SIG-M5 treated with dmso at 0.1 percent for 504 hours (cell line): ENCODE data around the gene C10orf53.
"Not testable (repeated sequence)": the region's sequence is repeated elsewhere in the genome, so short reads cannot be mapped to it uniquely, and the experiment has no call there.

ENCODE experiments used
- DNase-seq: peaks from one replicate; lab custom pipeline; 2025; ENCODE audit not compliant: unreplicated experiment; lab: John Stamatoyannopoulos, UW

C10orf53 gene

GRCh38 chr10:49686651-49687050, 7.2 kb downstream of the C10orf53 start:
- DNase-seq: no peak

DNA sequence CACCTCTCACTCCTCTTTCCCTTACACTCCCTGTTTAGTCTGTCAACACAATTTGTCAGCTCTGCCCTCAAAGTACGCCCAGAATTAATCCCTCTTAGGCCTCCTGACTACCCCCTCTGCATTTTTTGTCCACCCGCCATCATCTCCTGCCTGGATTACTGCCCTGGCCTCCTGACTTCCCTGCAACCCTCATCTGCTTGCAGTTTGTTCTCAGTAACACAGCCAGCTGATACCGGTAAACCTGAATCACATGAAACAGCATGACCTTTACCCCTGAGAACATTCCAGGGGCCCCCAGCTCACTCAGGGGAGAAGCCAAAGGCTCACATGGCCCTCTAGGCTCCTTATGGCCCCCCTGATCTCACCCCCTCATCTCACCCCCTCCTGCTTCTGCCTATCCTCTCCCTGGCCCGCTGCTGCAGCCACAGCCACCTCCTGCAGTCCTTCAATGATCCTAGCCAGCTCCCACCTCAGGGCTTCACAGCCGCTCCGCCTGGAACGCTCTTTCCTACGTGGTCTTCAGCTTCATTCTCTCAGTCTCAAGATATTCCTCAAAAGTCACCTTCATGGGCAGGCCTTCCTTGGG, 8.9 kb downstream of the C10orf53 start:
- no peak for DNase-seq

DNA sequence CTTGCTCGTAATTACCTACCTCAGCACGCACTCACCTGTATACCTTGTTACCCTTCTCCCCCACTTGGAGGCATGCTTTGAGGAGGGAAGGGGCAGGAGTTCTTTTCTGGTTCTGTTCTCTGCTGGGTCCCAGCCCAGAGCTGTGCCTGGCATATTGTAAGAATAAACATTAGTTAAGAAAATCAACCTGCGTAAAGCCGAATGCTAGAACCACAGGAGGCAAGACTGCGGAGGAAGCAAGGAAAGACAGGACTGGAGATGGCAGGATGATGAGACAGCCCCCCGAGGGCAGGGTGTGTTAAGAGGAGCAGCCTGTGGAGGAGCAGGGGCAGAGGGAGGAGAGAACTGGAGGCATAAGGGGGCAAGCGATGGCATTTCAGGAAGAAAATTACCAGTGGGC, 9.5 kb downstream of the C10orf53 start:
- no peak for DNase-seq

DNA sequence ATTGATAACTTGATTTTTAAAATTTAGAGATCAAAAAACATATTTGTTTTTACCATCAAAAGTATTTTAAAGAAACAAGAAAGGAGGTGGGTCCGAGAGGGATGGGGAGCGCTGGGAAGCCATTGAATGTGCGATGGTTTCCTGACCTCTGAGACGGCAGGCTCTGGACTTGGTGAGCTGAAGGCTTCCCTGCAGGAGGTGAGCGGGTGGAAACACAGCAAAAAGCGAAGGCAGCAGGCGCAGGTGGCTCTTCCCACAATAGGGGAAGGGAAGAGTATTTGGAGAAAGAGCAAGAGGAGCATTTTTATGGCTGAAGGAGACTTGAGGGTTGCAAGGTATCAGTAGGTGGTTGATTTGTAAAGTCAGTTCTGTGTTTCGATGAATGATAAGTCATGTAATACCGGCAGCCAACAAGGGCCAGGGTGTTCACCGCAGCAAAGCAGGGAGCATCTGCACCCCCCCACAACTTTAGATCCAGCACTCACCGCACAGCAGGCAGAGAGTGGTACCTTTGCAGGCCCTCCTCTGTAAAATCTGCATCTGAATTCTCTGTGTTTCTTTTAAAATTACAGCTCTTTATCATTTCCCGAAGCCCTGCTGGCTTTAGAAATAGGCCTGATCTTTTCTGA, 10.5 kb downstream of the C10orf53 start:
- no peak for DNase-seq

DNA sequence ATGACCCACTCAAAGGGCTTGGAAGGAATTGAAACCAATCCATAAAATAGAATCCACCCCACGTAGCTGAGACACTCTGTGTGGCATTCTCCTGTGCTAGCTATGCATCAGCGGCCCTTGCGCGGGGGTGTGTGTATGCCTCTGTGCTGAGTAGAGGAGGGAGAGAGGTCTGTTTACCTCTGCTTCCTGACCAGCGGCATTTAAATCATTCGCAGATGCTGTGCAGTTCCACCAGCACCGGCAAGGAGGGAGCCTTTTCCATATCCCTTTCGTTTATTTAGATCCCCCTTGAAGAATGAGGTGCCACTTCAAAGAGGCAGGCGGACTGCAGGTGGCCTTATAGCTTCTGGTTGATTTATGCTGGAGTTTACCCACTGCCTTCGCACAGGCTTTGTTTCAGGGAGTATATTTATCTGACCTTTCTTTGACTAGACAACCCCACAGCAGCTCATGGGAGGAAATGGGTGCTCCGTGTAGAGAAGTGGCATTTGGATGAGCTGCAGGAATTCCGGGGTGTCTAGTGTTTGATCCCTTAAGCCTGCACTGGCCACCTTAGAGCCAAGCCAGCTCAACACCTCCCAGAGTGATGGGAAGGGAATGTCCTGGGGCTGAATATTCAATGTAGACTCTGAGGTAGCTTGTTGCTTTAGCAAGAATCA, 11.4 kb downstream of the C10orf53 start:
- DNase-seq: no peak

- DNase-seq: no peak
Measured at GRCh38 chr10:49691588-49691987, 12.1 kb downstream of the C10orf53 start.

DNA sequence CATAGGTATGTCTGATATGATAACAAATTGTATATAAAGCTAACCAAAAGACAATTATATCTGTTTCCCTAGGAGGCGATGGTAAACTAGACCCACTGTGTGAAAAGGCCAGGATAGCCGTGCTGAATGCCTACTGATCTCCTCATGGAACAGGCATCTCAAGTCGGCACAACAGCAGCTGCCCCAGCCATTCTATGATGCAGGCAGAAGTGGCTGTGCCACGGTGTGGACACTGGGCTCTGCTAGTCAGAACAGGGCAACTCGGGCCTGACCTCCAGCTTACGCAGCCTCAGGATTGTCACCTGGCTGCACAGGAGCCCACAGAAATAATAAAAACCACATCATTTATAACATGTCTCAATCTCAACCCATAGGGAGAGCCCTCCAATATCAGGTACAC, 15.0 kb downstream of the C10orf53 start:
- no peak for DNase-seq

- no peak for DNase-seq
Measured at GRCh38 chr10:49696311-49696710, 16.9 kb downstream of the C10orf53 start.

DNA sequence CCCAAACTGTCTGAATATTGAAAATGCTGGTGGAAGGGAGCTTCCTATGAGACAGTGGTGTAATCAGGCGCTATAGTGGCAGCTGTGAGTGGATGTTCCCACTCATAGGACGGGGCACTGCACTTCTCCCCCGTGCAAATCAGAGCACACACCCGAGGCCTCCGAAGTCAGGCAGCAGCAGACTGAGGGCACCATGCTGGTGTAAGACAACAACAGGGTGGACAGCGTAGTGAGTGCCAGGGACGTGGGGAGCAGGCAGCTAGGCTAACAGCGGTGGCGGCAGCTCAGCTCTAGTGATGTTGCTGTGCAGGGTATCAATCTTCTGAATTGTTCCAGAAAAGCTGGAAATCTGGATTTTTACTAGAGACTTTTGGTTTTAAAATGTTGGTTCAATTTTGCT, 19.2 kb downstream of the C10orf53 start:
- no peak for DNase-seq

DNA sequence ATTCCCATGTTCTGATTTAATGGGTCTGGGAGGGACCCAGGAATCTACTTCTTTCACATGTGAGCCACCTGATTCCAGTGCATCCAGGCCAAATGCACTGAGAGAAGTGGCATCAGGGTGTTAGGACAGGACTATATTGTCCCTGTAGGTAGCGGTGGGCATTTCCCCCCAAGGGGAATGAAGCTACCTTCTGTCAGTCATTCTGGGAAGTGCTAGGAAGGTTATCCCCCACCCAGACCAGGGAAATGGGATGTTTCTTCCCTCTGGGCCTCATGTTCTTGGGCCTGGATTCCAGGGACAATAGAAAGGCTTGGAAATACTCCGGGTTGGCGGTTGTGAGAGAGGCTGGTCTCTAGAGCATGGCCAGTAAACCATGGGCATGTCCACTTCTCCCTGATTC, 20.8 kb downstream of the C10orf53 start:
- DNase-seq: no peak

DNA sequence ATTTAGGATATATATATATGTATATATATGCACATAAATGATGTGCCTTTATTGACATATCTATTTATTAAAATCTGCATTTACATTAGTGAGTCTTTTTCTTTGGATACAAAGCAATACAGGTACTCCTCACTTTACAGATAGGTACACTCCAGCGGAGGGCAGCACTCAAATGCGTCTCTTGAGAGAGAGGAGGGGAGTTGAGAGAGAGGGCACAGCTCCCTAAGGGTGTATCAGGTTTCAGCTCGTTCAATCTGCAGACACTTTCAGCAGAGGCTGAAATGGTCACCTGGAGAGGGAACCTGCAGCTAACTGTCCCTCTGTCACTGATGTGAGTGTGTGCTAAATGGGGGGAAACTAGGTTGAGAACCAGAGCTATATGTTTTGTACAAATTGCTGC, 21.5 kb downstream of the C10orf53 start:
- no peak for DNase-seq

DNA sequence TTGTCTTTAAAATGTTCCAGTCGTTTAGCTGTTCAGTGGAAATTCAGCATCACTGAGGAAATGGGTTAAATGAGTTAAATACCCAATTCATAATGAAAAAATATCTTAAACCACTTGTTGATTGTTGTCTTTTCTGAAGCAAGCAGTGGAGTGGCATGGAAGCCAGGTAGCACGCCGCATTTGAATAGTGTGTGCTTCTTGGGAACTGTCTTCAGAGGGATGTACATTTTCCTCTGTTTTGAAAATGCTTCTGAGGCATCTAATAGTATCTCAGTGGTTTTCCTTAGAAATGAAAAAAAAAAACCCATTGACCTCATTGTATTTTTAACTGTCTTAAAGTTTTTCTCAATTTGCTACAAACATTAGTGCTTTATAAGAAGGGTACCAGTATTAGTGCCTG, 28.1 kb downstream of the C10orf53 start:
- DNase-seq: no peak

DNA sequence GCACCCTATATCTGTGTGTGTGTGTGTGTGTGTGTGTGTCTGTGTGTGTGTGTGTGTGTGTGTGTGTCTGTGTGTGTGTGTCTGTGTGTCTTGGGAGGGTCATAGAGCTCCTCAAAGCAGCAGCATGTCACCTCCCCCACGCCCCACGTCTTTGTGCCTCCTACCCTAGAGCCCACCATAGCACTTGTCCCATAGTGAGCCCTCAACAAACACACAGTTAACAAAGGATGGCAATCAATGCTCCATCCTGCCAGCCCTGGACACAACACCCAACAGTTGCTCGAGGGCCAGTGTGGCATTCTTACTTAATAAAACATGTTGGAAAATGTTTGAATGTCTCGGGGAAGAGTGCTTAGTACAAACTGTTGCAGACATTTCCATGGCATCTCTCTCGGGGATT, 30.5 kb downstream of the C10orf53 start:
- no peak for DNase-seq

DNA sequence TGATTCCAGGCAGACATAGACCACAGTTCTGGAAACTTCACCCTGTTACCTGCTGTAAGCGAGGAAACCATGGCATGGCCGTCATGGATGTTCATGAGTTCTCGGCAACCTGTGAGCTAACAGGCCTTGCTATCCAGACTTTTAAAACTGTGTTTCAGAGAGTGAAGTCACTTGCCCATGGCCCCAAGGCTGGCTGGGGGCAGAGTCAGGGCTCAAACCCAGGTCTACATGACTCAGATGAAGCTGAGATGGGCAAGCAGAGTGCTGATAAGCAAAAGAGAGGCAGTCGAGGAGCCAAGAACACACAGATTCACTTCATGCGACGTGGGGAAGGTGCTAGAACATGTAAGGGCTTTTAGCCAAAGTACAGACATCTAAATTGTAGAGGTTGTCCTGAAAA, 31.5 kb downstream of the C10orf53 start:
- no peak for DNase-seq

DNA sequence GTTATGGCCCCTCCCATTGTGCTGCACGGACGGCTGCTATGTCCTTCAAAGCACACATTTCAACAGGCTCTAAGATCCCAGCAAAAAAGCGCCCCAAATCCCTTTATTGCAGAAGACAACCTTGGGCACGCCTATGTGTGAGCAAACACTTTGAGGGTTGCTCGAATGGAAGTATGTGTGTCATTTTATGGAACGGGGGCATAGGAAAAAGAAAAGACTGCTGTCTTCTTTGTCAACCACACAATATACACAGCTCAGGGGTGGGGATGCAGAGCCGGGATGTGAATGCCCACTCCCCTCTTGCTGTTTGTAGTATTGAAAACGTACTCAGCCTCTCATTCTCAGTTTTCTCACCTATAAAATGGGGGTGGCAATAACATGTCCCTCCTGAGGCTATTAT, 32.0 kb downstream of the C10orf53 start:
- no peak for DNase-seq

DNA sequence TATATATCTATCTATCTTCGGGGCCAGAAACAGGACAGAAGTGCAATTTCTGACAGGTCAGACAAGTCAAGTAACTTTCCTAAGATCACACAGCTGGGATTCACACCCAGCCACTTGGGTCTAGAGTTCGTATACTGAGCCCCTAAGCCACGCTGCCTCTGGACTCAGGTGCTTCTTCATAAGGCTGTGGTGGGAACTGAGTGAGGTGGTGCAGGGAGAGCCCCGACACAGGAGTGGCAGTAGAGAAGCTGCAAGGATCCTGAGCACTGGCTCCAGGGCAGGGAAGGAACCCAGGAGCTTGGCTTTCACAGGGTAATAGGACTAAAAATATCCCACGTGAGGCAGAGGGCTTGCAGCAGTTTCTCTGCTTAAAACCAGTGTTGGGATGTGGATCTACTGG, 33.8 kb downstream of the C10orf53 start:
- no peak for DNase-seq

DNA sequence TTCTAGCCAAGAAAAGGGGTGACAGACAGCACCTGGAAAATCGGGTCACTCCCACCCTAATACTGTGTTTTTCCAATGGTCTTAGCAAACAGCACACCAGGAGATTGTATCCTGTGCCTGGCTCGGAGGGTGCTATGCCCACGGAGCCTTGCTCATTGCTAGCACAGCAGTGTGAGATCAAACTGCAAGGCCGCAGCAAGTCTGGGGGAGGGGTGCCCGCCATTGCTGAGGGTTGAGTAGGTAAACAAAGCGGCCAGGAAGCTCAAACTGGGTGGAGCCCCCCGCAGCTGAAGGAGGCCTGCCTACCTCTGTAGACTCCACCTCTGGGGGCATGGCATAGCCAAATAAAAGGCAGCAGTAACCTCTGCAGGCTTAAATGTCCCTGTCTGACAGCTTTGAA, 35.7 kb downstream of the C10orf53 start:
- not testable (repeated sequence) for DNase-seq

DNA sequence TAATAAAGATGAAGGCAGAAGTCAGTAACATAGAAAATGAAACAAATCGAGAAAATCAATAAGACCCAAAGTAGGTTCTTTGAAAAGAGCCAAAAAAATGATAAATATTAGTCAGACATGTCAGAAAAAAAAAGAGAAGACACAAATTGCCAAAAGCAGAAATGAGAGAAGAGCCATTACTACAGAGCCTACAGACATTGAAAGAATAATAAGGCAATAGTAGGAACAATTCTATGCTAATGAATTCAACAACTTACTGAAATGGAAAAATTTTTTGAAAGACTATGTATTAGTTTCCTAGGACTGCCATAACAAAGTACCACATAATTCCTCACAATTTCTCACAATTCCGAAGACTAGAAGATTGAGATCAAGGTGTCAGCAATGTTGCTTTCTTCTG, 47.1 kb downstream of the C10orf53 start:
- no peak for DNase-seq

GRCh38 chr10:49733866-49734265, 54.4 kb downstream of the C10orf53 start:
- DNase-seq: no peak

GRCh38 chr10:49734676-49735075, 55.2 kb downstream of the C10orf53 start:
- DNase-seq: no peak

DNA sequence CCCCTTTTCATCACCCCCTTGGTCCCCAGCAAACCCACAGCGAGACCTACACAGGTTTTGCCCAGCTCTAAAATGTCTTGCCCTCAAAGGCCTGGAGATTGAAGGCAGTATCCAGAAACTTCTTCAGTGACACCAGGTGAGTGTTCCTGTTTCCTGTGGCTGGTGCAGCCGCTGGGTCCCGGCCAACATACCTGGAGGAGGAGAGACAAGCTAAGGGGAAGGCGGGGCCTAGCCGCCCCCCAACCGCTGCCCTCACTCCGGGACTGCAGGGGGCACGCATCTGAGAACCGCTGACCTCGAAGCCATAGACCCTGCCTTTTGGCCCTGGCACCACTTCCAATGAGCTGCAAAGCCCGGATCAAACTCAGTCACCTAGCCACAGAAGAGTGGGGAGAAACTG, 55.7 kb downstream of the C10orf53 start:
- DNase-seq: no peak

DNA sequence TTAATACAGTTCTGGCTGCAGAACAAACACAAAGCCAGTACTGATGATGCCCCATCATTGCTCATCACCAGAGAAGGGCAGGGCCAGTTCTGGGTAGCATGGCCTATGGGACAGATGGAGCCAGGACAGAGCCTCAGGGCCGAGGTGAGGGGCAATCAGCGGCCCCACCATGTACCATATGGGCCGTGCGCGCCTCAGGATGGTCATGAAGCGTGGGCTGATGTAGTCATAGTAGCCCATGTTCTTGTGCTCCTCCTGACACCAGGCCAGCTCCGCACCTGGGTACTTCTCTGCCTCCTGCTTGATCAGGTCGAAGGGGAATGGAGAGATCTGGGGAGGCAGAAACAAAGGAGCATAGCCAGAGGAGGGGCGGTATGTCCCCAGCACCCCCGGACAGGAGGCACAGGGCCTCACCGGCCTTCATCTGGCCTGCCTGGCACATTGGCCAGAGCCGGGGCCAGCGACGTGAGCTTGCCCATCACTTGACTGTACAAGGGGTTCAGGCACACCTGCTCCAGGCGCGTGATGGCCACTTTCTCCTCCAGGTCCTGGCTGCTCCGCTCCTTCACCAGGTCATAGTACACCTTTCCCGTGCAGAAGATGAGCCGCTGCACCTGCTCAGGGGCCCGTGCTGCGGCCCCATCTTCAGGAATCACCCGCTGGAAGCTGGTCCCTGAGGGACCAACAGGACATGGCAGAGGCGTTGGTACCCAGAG, 56.6 kb downstream of the C10orf53 start:
- no peak for DNase-seq
